Fibroblast of peridontal ligament (primary cell): ENCODE data around the gene TICAM1.
"Not testable (repeated sequence)": the region's sequence is repeated elsewhere in the genome, so short reads cannot be mapped to it uniquely, and the experiment has no call there.

ENCODE experiments used
- DNase-seq: peaks from one replicate; pipeline ENCODE4 v3.0.0-alpha.2; 2010; ENCODE audit errors: extremely low read depth

Gene TICAM1

DNA sequence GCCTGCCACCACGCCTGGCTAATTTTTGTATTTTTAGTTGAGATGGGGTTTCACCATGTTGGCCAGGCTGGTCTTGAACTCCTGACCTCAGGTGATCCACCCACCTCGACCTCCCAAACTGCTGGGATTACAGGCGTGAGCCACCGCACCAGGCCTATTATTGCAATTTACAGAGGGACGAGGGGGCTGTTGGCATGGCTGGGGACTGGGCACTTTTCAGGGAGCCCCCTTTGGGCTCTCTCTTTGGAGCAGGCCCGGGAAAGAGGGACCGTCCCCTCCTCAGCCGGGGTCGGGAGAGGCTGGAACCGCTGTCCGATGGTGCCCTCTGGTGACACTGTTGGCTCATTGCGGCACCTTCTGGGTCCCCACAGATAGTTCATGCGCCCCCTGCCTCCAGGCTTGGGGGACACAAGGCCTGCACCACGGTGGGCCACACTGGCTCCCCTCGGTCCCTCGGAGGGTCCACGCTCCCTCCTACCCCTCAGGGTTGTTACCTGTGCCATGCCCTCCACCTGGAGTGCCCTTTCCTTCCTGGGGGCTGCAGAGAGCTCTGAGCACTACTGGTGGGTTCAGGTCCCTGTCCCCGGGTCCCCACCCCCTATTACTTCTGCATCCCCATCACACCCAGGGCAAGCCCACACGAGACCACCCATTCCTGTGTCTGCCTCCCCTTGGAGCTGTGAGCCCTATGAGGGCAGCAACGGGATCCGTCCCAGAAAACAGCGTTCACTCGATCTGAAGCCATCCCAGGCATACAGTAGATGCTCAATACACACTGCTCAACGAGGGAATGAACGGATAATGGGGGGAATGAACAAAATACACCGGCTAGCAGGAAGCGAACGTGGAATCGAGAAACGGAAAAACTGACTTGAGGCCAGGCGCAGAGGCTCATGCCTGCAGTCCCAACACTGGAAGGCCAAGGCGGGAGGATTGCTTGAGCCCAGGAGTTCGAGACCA lies 27.5 kb downstream of the TICAM1 start:
- peak; percentile 38 for DNase-seq

DNA sequence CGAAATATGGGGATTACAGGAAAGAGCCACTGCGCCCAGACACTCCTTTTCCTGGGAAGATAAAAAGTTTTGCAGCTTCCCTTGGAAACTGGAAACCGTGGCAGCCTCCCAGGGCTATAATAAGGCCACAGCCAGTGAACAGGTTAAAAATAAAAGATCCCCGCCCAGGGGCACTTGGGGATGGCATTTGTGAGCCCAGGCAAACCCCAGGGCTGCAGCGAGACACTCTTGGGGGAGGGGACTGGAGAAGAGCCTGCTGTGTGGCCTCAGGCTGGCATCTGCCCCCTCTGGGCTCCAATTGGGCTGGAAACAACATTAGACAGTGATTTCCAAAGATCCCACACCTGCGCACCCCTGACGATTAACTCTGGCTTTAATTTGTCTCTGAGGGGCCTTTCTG lies 28.8 kb downstream of the TICAM1 start:
- no peak for DNase-seq

DNA sequence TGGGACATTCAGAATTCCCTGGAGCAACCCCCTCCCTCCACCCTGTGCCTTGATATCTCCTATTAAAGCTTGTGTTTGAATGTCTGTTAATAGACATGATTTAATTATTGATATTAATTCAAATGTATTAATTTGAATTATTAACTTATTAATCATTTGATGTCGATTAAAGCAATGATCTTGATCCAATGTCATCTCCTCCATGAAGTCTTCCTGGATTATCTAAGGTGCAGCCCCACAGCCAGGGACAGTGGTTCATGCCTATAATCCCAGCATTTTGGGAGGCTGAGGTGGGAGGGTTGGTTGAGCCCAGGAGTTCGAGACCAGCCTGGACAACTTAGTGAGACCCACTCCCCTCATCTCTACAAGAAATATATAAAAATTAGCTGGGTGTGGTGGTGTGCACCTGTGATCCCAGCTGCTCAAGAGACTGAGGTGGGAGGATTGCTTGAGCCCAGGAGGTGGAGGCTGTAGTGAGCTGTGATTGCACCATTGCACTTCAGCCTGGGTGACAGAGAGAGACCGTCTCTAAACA lies 30.4 kb downstream of the TICAM1 start:
- no peak for DNase-seq

DNA sequence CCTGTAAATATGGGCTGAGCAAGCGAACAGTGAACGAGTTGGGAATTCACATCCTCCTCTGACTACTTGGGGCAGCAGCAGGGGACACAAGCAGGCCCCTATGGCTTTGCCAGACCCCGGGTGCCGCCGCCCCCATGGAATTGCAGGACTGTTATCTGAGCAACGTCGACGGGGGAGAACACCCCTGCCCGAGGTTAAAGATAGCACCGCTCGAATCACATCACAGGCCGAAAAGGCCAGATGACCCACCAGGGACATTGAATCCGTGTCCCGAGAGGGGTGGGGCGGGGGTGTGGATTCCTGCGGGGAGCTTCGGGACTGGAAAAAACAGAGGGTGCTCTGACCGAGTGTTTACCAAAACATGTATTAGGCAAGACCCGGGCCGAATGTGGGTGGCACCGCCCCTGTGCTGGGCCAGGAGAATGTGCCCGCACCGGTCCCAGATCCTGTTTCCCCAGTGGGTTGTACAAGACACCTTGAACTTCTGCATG lies 30.9 kb downstream of the TICAM1 start:
- DNase-seq = no peak

DNA sequence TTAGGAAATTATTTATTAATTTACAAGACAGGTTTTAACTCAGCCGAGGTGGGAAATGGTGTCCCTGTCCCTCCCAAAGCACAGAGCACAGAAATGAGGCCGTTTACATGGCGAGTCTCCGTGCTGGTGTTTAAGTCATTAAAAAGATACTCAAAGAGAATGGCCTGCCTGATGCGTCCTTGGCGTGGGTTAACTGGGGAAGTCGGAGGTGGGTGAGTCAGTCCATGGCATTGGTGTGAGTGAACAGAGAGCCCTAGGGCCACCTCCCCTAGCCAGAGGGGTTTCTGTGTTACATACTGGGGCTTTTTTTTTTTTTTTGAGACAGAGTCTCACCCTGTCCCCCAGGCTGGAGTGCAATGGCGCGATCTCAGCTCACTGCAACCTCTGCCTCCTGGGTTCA lies 36.1 kb downstream of the TICAM1 start:
- no peak for DNase-seq

GRCh38 chr19:4794971-4795370 lies 36.5 kb downstream of the TICAM1 start:
- DNase-seq = no peak

DNA sequence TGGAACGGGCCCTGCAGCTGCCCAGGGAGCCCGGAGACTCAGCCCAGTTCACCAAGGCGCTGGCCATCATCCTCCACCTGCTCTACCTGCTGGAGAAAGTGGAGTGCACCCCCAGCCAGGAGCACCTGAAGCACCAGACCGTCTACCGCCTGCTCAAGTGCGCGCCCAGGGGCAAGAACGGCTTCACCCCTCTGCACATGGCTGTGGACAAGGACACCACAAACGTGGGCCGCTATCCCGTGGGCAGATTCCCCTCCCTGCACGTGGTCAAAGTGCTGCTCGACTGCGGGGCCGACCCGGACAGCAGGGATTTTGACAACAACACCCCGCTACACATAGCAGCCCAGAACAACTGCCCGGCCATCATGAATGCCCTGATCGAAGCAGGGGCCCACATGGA lies 38.2 kb downstream of the TICAM1 start:
- not testable (repeated sequence) for DNase-seq

GRCh38 chr19:4792866-4793195 lies 38.7 kb downstream of the TICAM1 start:
- DNase-seq = not testable (repeated sequence)

DNA sequence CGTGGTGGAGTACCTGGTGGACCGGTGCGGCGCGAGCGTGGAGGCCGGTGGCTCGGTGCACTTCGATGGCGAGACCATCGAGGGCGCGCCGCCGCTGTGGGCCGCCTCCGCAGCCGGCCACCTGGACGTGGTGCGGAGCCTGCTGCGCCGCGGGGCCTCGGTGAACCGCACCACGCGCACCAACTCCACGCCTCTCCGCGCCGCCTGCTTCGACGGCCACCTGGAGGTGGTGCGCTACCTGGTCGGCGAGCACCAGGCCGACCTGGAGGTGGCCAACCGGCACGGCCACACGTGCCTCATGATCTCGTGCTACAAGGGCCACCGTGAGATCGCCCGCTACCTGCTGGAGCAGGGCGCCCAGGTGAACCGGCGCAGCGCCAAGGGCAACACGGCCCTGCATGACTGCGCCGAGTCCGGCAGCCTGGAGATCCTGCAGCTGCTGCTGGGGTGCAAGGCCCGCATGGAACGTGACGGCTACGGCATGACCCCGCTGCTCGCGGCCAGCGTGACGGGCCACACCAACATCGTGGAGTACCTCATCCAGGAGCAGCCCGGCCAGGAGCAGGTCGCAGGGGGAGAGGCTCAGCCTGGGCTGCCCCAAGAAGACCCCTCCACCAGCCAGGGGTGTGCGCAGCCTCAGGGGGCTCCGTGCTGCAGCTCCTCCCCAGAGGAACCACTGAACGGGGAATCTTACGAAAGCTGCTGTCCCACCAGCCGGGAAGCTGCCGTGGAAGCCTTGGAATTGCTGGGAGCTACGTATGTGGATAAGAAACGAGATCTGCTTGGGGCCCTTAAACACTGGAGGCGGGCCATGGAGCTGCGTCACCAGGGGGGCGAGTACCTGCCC lies 39.3 kb downstream of the TICAM1 start:
- not testable (repeated sequence) for DNase-seq

- peak; percentile 100 for DNase-seq
Measured at GRCh38 chr19:4791183-4792018, 40.1 kb downstream of the TICAM1 start, which contains the start of gene FEM1A. TSS of gene FEM1A (plus strand) at chr19:4791734. CDS start at chr19:4791855, 121 bp downstream.

DNA sequence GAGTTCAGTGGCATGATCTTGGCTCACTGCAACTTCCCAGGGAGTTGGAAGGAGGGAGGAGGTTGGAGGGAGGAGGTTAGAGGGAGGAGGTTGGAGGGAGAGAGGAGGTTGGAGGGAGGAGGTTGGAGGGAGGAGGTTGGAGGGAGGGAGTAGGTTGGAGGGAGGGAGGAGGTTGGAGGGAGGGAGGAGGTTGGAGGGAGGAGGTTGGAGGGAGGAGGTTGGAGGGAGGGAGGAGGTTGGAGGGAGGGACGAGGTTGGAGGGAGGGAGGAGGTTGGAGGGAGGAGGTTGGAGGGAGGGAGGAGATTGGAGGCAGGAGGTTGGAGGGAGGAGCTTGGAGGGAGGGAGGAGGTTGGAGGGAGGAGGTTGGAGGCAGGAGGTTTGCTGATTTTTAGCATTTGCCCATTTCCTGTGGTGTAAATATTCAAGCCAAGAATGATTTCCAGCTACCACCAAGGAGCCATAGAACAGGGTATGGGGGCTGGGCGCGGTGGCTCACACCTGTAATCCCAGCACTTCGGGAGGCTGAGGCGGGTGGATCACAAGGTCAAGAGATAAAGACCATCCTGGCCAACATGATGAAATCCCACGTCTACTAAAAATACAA lies 45.0 kb downstream of the TICAM1 start:
- DNase-seq = not testable (repeated sequence)

GRCh38 chr19:4781801-4782200 lies 49.7 kb downstream of the TICAM1 start:
- no peak for DNase-seq

DNA sequence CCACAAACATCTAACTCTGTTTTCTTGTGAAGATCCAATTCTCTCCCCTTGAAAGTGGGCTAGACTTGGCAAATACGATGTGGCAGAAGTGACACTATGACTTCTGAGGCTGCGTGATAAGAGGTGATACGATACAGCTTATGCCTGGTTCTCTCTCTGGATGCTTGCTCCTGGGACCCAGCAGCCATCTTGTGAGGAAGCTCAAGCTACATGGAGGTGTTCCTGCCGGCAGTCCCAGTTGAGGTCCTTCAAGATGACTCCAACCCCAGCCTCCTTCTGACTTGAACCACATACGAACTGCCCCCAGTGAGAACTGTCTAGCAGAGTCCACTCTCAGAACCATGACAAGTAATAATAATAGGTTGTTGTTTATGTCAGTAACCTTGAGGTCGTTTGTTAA lies 50.7 kb downstream of the TICAM1 start:
- DNase-seq = no peak

DNA sequence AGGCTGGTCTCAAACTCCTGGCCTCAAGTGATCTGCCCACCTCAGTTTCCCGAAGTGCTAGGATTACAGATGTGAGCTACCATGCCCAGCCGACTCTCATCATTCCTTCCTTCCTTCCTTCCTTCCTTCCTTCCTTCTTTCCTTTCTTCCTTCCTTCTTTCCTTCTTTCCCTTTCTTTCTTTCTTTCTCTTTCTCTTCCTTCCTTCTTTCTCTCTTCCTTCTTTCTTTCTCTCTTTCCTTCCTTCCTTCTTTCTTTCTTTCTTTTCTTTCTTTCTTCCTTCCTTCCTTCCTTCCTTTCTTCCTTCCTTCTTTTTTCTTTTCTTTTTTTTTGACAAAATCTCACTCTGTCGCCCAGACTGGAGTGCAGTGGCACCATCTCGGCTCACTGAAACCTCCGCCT lies 53.4 kb downstream of the TICAM1 start:
- not testable (repeated sequence) for DNase-seq

DNA sequence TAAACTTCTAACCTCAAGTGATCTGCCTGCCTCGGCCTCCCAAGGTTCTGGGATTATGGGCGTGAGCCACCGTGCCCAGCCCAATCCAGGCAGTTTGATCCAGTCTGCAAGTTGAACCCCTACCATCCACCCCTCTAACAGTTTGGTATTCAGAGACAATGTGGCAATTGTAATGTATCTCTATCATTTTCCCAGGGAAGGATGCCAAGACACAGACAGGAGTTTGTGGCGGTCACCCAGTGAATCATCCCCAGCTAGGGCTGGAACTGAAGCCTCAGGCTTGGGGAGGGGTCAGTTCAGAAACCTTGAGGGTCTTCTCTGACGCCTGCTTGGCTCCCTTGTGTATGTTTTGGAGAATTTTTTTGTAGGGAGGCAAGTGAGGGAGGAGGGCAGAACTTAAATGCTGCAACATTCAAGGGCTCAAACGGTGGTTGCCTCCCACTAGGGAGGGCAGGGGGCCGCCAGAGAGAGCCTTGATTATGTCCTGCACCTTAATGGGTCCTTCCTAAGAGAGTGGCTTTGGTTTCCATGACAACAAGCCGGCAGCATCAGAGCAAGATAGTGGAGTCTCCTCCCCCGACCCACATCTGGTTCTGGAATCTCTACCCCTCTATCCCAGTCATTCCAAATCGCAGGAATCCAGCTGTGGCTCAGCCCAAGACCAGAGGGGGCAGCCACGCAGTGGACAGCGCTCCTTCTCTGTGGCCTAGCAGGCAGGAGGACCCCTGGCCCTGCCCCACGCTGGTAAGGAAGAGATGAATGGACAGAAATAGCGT lies 54.9 kb downstream of the TICAM1 start:
- no peak for DNase-seq

DNA sequence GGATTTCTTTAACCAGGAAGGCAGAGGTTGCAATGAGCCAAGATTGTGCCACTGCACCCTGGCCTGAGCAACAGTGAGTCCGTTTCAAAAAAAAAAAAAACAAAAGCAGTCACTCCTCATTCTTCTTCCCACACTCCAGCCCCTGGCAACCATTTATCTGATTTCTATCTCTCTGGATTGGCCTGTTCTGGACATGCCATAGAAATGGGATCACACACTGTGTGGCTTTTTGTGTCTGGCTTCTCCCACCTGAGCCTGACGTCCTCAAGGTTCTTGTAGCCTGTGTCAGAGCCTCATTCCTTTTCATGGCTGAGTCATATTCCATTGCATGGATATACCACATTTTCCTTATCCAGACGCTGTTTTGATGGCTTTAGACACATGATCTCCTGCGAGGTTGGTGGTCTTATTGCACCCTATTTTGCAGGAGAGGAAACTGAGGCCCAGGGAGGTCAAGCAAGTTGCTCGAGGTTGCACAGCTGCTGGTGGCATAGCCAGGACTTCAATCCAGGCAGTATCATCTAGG lies 55.8 kb downstream of the TICAM1 start:
- DNase-seq = no peak

DNA sequence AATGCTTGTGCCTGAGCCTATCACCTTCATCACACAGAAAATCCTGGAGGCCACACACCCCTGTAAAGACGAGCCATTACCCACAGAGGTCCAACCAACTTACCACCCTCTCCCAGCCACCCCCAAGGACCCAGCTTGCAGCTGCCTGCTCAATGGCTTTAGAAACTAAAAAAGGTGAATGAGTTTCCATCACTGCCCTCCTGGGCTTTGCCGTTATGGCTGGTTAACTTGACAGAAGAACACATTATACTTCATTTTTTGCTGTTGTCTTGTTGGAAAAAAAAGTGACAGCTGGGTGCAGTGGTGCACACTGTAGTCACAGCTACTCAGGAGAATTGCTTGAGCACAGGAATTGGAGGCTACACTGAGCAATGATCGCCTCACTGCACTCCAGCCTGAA lies 57.4 kb downstream of the TICAM1 start:
- no peak for DNase-seq

GRCh38 chr19:4773047-4773640 lies 58.4 kb downstream of the TICAM1 start:
- DNase-seq = no peak

DNA sequence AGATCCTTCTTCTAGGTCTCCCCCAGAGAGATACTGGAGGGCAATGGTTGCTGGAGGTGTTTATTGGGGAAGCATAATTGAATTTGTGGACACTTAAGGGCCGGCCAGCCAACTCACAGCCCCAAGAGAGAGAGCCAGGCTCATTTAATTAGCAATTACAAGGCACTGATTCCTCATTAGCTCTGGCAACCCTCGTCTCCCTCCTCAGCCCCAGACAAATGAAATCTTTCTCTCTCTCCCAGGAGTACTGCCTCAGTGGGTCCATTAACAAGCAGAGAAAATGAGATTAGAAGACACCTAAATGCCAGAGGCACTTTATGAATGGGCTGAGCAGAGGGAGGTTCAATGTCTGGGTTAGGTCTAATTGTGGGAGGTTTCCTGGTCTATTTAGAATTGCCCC lies 58.9 kb downstream of the TICAM1 start:
- no peak for DNase-seq
